ENCODE results near the gene SFMBT1.

DNA sequence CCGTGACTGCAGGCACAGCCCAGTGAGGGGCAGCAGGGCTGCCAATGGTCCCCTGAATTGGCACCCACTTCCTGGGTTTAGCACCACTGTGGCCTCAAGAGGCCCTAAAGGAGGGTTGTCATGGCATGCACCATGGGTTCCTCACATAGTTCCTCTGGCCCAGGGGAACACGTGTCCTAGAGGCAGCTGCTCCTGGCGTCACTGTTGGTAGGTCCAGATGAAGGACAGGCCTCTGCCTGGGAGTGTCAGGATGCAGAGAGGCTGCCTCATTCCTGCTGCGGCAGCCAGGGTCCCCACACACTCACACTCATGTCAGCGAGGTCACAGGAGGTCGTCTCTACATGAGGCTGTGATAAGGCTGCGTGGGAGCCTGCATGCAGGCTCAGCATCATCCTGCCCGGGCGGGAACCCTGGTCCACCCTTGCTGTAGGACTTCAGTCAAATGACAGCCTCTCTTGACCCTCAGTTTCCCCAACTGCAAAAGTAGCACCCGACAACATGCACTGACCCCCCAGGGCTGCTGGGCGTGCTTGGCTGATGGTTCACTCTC is 26.1 kb upstream of the SFMBT1 start:
- TF ChIP-seq, protein P1, sequence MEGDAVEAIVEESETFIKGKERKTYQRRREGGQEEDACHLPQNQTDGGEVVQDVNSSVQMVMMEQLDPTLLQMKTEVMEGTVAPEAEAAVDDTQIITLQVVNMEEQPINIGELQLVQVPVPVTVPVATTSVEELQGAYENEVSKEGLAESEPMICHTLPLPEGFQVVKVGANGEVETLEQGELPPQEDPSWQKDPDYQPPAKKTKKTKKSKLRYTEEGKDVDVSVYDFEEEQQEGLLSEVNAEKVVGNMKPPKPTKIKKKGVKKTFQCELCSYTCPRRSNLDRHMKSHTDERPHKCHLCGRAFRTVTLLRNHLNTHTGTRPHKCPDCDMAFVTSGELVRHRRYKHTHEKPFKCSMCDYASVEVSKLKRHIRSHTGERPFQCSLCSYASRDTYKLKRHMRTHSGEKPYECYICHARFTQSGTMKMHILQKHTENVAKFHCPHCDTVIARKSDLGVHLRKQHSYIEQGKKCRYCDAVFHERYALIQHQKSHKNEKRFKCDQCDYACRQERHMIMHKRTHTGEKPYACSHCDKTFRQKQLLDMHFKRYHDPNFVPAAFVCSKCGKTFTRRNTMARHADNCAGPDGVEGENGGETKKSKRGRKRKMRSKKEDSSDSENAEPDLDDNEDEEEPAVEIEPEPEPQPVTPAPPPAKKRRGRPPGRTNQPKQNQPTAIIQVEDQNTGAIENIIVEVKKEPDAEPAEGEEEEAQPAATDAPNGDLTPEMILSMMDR (IDR thresholded peaks at IDR 0.05; ENCODE audit: poor library complexity): no peak
- TF ChIP-seq EZH2phosphoT487 (IDR thresholded peaks at IDR 0.05; ENCODE audit: low read depth, severe bottlenecking, unreplicated experiment) (no peak), EZH2 (IDR thresholded peaks at IDR 0.05; ENCODE audit: borderline replicate concordance) (no peak)

Data from hepatocyte (in vitro differentiated cells).